Stomach (tissue), 4 donors: ENCODE data around the gene PTPRT.

Experiments
- CTCF ChIP-seq, 7 experiments: fragments of 450-650 bp in 4 of 7; fragments of 200-600 bp in 3 of 7; sonication (generic) in 3 of 7; IDR thresholded peaks; one replicate each; pipeline ENCODE4 v1.5.1; 2016 to 2019; ENCODE audit warnings: antibody characterized with exemption in 7 of 7, control low read depth in 2 of 7, mild to moderate bottlenecking in 1 of 7
- POLR2A ChIP-seq, 4 donors: fragments of 450-650 bp; IDR thresholded peaks; one replicate each; pipeline ENCODE4 v1.6.1; 2016; ENCODE audit warnings: antibody characterized with exemption in 4 of 4, control low read depth in 2 of 4, mild to moderate bottlenecking in 1 of 4, moderate library complexity in 1 of 4
- POLR2AphosphoS5 ChIP-seq, 3 donors: sonication (generic); formaldehyde crosslinking; IDR thresholded peaks; one replicate each; pipeline ENCODE4 v1.6.1; 2016; ENCODE audit warnings: antibody characterized with exemption in 3 of 3

- no peak for TF ChIP-seq CTCF (IDR thresholded peaks at IDR 0.05)
- TF ChIP-seq POLR2A (IDR thresholded peaks at IDR 0.05) = no peak
- TF ChIP-seq POLR2AphosphoS5 (IDR thresholded peaks at IDR 0.05) = no peak
Observed at GRCh38 chr20:42961771-42962170, 227.9 kb downstream of the PTPRT start.
